Uterus (tissue), 4 donors: ENCODE results near the gene ZNF423. TPM values are rescaled to one million over a fixed set of nuclear protein-coding genes. Genes with fewer than 3 reads are reported as not detected.

Source experiments
- DNase-seq, 2 donors: peaks; one replicate each; pipeline ENCODE4 v3.0.0-alpha.2; 2019 to 2020
- H3K27ac ChIP-seq, 2 donors: fragments of 200-600 bp; sonication (generic); 1 replicate in 1 of 2; 2 replicates in 1 of 2; pipeline ENCODE4 v1.5.1; 2016 to 2018
- H3K27me3 ChIP-seq, 2 donors: fragments of 200-600 bp; sonication (generic); one replicate each; pipeline ENCODE4 v1.5.1; 2018 to 2019; ENCODE audit warnings: control low read depth in 1 of 2
- H3K36me3 ChIP-seq, 2 donors: fragments of 200-600 bp; sonication (generic); one replicate each; pipeline ENCODE4 v1.5.1; 2019; ENCODE audit warnings: control low read depth in 1 of 2
- H3K4me1 ChIP-seq, 2 donors: fragments of 200-600 bp; sonication (generic); one replicate each; pipeline ENCODE4 v1.5.1; 2018 to 2019; ENCODE audit warnings: control low read depth in 1 of 2
- H3K4me3 ChIP-seq, 2 donors: fragments of 200-600 bp; sonication (generic); 1 replicate in 1 of 2; 2 replicates in 1 of 2; pipeline ENCODE4 v1.5.1; 2018 to 2019; ENCODE audit warnings: mild to moderate bottlenecking in 1 of 2
- H3K9me3 ChIP-seq, 2 donors: fragments of 200-600 bp; sonication (generic); one replicate each; pipeline ENCODE4 v1.5.1; 2019; ENCODE audit warnings: control low read depth in 1 of 2
- POLR2A ChIP-seq, 2 donors: fragments of 450-650 bp; IDR thresholded peaks; one replicate each; pipeline ENCODE4 v1.6.1; 2016; ENCODE audit warnings: antibody characterized with exemption in 2 of 2, mild to moderate bottlenecking in 1 of 2, moderate library complexity in 1 of 2
- intact Hi-C: fragments of 100-400 bp; cut with DNase I; formaldehyde crosslinking; loops from one replicate; pipeline ENCODE4 v1.15.1; 2023; ENCODE audit warnings: low total_unique reads
- total RNA-seq, 4 donors: library from RNA; depleted of rRNA in 3 of 4; stranded (reverse); fragments of >200 nt in 3 of 4; gene quantifications; one replicate each; pipeline versions ENCODE4 v1.1.0 to v1.2.4, GENCODE V29; 2014 to 2023
- TF ChIP-seq, protein P1 (sequence below), 4 experiments: fragments of 200-600 bp in 2 of 4; fragments of 450-650 bp in 2 of 4; sonication (generic) in 2 of 4; IDR thresholded peaks; one replicate each; pipeline ENCODE4 v1.5.1; 2016 to 2019; ENCODE audit warnings: antibody characterized with exemption in 4 of 4, mild to moderate bottlenecking in 2 of 4, moderate library complexity in 1 of 4
- donor health status: DM: yes; HTN: yes; CAD: no.

Gene ZNF423
- total RNA-seq, 4 donors from 2014 or later: 7.1 to 33.5 (median 14.7) TPM

- peak overlapping the region in 1 of 2 donors; percentile 94 for H3K27ac ChIP-seq
- no peaks in the 10 kb centered on the region for H3K36me3 ChIP-seq
- peaks cover 4 to 6% of the 10 kb centered on the region in 2 donors for H3K9me3 ChIP-seq
- H3K4me3 ChIP-seq: no peak overlapping the region
- intact Hi-C loops: no loop called here
- DNase-seq: no peak
- H3K27me3 ChIP-seq: no peaks in the 10 kb centered on the region
- TF ChIP-seq, protein P1, sequence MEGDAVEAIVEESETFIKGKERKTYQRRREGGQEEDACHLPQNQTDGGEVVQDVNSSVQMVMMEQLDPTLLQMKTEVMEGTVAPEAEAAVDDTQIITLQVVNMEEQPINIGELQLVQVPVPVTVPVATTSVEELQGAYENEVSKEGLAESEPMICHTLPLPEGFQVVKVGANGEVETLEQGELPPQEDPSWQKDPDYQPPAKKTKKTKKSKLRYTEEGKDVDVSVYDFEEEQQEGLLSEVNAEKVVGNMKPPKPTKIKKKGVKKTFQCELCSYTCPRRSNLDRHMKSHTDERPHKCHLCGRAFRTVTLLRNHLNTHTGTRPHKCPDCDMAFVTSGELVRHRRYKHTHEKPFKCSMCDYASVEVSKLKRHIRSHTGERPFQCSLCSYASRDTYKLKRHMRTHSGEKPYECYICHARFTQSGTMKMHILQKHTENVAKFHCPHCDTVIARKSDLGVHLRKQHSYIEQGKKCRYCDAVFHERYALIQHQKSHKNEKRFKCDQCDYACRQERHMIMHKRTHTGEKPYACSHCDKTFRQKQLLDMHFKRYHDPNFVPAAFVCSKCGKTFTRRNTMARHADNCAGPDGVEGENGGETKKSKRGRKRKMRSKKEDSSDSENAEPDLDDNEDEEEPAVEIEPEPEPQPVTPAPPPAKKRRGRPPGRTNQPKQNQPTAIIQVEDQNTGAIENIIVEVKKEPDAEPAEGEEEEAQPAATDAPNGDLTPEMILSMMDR (IDR thresholded peaks at IDR 0.05): no peak
- TF ChIP-seq POLR2A (IDR thresholded peaks at IDR 0.05): no peak
- H3K4me1 ChIP-seq: peaks cover 5 to 8% of the 10 kb centered on the region in 2 donors
Observed at GRCh38 chr16:49649013-49649765, 206.7 kb downstream of the ZNF423 start.

DNA sequence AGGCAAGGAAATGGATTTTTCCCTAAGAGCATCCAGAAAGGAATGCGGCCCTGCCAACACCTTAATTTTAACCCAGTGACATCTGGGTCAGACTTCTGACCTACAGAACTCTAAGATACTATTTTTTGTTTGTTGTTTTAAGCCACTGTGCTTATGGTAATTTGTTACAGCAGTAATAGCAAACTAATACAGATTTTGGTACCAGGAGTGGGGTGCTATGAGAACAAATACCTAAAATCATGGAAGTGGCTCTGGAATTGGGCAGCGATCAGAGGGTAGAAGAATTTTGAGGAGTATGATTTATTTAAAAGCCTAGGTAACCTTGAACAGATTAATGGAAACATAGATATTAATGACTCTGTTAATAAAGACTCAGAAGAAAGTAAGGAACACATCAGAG is 208.2 kb downstream of the ZNF423 start:
- no peak overlapping the region for H3K27ac ChIP-seq
- intact Hi-C loops: no loop called here
- DNase-seq: no peak
- TF ChIP-seq, protein P1 (IDR thresholded peaks at IDR 0.05): no peak
- TF ChIP-seq POLR2A (IDR thresholded peaks at IDR 0.05): no peak
- H3K27me3 ChIP-seq: no peaks in the 10 kb centered on the region
- H3K4me3 ChIP-seq: no peak overlapping the region
- H3K9me3 ChIP-seq: peaks cover 4 to 6% of the 10 kb centered on the region in 2 donors
- no peaks in the 10 kb centered on the region for H3K4me1 ChIP-seq
- H3K36me3 ChIP-seq: no peaks in the 10 kb centered on the region

DNA sequence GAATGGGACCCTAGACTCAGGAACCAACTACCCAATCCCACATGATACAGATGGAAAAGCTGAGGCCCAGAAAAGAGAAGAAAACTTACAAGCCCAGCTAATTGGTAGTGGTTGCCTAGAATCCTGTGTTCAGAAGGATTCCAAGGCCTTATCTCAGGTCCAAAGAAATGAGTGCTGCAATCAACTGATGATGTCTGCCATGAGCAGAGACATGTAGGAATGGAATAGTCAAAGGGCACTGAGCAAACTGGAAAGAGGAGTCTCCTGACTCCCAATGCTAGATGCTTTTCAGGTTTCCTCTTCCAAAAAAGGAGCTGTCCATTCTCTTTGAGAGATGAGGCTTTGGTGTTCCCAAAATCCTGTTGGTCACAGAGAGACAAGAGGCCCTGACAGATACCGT is 210.6 kb downstream of the ZNF423 start:
- no peaks in the 10 kb centered on the region for H3K36me3 ChIP-seq
- no peaks in the 10 kb centered on the region for H3K27me3 ChIP-seq
- H3K4me1 ChIP-seq: peaks cover 0 to 4% of the 10 kb centered on the region in 2 donors
- no peak overlapping the region for H3K4me3 ChIP-seq
- no peak for TF ChIP-seq POLR2A (IDR thresholded peaks at IDR 0.05)
- TF ChIP-seq, protein P1 (IDR thresholded peaks at IDR 0.05): no peak
- H3K27ac ChIP-seq: no peak overlapping the region
- DNase-seq: no peak
- intact Hi-C loops: no loop called here
- H3K9me3 ChIP-seq: peaks cover 4 to 6% of the 10 kb centered on the region in 2 donors

DNA sequence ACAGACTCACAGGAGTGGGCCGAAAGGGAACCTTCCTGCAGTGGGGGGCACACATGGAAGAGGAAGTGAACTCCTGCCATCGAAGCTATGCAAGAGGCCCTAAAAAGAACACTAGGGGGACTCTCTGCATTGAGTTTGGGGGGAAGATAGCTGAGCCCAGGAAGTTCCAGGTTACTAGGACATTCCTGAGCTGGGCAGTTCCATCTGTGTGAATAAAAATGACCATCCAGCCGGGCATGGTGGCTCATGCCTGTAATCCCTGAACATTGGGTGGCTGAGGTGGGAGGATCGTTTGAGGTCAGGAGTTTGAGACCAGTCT is 211.8 kb downstream of the ZNF423 start:
- Histone ChIP-seq H3K36me3 (no peaks in the 10 kb centered on the region), H3K4me3 (no peak overlapping the region), H3K9me3 (peaks cover 4 to 6% of the 10 kb centered on the region in 2 donors), H3K27me3 (no peaks in the 10 kb centered on the region), H3K4me1 (peaks cover 0 to 16% of the 10 kb centered on the region in 2 donors), H3K27ac (peak overlapping the region in 1 of 2 donors; percentile 54)
- intact Hi-C loops: no loop called here
- TF ChIP-seq POLR2A (IDR thresholded peaks at IDR 0.05): no peak
- TF ChIP-seq, protein P1 (IDR thresholded peaks at IDR 0.05): peak; percentile 8 to 25 (median 17)
- DNase-seq: no peak

DNA sequence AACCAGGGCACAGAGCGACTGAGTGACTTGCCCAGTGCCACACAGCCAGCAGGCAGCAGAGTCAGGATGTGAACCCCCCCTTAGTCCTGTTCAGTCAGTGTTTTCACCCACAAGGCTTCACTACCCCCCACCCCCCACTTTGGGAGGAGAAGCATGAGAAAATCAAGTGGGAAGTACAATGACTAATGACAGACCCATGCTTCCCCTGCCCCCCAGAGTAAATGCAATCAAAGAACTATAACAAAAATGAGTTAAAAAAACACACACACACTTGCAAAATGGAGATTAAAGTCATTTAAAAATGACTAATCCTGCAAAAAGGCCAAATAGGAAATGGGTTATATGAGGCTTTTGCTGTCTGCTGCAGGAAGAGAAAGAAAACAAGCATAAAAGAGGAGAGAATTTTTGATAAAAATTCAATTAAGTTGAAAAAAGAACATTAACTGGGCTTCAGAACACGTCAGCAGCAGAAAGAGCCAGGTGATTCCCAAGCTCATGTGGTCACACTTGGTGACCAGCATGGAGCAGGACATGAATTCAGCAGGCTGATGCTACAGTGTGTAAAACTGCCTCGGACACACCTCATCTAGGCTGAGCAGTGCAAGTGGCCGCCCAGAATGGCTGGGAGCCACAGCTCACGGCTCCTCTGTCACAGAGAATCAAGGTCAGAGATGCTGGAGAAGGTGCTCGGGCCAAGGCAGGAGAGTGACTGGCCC is 212.3 kb downstream of the ZNF423 start:
- peak overlapping the region in 1 of 2 donors; percentile 54 for H3K27ac ChIP-seq
- intact Hi-C loops: no loop called here
- H3K9me3 ChIP-seq: peaks cover 4 to 6% of the 10 kb centered on the region in 2 donors
- DNase-seq: no peak
- H3K4me3 ChIP-seq: no peak overlapping the region
- no peaks in the 10 kb centered on the region for H3K36me3 ChIP-seq
- no peaks in the 10 kb centered on the region for H3K27me3 ChIP-seq
- no peak for TF ChIP-seq POLR2A (IDR thresholded peaks at IDR 0.05)
- TF ChIP-seq, protein P1 (IDR thresholded peaks at IDR 0.05): no peak
- H3K4me1 ChIP-seq: peaks cover 0 to 18% of the 10 kb centered on the region in 2 donors
